Brain pericyte (primary cell): ENCODE measurements around the gene FOXQ1.

Source experiments
- DNase-seq: peaks from one replicate; pipeline ENCODE4 v3.0.0-alpha.2; 2012; ENCODE audit warnings: low read depth, low spot score

Gene FOXQ1

DNA sequence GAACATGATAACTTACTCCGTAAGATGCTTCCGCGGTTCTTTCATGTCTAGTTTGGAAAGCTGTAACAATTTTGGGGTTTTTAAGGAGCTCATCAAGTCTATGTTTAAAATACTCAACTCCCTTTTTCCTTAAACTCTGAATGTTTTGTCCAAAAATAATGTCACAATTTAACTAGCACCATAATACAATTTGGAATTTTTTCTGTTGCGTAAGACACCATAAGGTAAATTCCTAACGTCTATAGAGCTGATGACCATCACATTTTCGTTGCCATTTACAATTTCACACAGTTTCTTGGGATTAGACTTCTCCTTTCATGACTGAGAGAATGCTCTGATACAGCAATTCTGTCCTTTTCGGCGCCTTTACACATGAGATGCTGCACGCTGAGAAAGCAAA lies 50.7 kb downstream of the FOXQ1 start:
- no peak for DNase-seq

DNA sequence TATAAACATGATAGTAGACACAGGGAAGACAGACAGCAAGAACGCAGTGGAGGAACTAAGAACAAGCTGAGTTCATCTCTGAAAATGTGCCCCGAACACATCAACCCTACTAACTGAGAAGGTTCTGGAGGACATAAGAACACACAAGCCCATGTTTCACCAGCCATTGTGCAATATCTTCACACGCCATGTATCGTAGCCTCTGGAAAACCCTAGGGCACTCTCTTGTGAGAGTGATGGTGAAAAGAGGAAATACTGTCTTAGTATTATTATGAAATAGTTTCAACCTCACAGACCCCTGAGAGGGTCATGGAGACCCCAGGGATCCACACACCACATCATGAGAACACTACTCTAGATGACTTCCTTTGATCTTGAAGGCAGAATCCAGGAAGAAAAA lies 51.4 kb downstream of the FOXQ1 start:
- no peak for DNase-seq

- no peak for DNase-seq
Measured at GRCh38 chr6:1363729-1364572, 52.1 kb downstream of the FOXQ1 start.
